ENCODE data around the gene CREB5.

CREB5 gene

DNA sequence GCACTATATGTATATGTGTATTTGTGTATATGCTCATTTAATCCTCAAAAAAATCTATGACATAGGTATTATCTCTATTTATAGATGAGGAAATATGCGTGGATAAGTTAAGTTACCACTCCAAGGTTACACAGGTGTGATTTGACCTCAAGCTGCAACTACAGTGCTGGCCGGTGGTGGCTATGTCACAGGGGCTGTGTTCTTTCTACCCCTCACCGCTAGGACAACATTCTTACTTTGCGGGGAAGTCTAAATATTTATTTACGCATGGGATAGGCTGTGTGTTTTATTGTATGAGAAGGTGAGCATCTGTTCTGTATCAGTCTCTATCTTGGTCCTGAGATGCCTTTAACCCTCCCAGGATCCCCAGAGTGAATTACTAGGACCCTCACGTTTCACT is 60.0 kb downstream of the CREB5 start:
- H3K4me3 ChIP-seq (ENCODE audit: low read depth, low read length), result no peak overlapping the region
- TF ChIP-seq, protein P1, sequence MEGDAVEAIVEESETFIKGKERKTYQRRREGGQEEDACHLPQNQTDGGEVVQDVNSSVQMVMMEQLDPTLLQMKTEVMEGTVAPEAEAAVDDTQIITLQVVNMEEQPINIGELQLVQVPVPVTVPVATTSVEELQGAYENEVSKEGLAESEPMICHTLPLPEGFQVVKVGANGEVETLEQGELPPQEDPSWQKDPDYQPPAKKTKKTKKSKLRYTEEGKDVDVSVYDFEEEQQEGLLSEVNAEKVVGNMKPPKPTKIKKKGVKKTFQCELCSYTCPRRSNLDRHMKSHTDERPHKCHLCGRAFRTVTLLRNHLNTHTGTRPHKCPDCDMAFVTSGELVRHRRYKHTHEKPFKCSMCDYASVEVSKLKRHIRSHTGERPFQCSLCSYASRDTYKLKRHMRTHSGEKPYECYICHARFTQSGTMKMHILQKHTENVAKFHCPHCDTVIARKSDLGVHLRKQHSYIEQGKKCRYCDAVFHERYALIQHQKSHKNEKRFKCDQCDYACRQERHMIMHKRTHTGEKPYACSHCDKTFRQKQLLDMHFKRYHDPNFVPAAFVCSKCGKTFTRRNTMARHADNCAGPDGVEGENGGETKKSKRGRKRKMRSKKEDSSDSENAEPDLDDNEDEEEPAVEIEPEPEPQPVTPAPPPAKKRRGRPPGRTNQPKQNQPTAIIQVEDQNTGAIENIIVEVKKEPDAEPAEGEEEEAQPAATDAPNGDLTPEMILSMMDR (IDR thresholded peaks at IDR 0.05; ENCODE audit: low read depth, low read length, missing control alignments), result no peak
- DNase-seq (ENCODE audit: low read depth), result no peak

DNA sequence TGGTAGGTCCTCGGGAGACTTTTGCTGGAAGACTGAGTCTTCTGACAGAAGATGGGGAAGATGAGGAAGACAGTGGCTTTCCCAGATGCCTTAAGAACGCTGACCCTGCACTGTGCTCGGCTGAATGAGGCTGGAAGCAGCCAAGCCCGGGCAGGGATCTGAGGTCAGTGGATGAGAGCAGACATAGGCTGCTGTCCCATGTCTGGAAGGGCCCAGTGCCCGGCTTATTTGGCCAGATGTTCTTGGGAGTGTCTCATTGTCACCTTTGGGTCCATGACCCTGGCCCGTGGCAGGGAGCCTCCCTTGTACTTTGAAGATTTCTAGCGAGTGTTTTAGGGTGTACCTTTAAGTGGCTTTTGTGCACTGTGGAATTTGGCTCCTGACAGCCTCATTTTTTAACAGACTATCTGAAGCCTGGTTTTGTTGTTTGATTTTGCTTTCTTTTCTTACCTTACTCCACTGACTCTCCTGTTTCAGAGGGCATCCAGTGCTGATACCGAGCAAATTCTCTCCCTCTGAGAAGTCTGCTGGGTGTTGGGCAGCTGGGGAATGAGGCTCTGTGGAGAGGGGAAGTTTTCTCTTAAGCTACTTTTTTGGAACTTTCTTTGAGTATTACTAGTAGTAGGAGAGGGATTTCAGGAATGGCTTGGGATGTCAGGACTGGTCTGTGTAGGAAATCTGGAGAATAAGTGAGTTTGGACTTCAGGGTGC is 61.4 kb downstream of the CREB5 start:
- DNase-seq (ENCODE audit: low read depth), result no peak
- H3K4me3 ChIP-seq (ENCODE audit: low read depth, low read length), result no peak overlapping the region
- TF ChIP-seq, protein P1 (IDR thresholded peaks at IDR 0.05; ENCODE audit: low read depth, low read length, missing control alignments), result no peak

DNA sequence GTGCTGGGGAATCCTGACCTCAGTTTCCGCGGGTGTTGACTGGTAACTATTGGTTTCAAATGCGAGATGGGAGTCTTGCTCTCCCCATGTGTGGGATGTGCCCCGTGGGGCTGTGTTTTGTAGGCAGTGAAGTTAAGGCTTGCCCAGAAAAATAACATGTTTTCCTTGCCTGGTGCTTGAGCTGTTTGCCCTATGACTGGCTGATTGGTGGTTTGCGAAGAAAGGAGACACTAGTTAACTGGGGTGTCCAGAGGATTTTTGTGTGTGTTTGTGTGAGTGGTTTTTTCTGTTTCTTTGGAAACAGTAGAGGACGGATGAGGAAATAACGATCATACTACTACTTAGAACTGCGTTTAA is 61.9 kb downstream of the CREB5 start:
- DNase-seq (ENCODE audit: low read depth), result no peak
- H3K4me3 ChIP-seq (ENCODE audit: low read depth, low read length), result no peak overlapping the region
- TF ChIP-seq, protein P1 (IDR thresholded peaks at IDR 0.05; ENCODE audit: low read depth, low read length, missing control alignments), result no peak

DNA sequence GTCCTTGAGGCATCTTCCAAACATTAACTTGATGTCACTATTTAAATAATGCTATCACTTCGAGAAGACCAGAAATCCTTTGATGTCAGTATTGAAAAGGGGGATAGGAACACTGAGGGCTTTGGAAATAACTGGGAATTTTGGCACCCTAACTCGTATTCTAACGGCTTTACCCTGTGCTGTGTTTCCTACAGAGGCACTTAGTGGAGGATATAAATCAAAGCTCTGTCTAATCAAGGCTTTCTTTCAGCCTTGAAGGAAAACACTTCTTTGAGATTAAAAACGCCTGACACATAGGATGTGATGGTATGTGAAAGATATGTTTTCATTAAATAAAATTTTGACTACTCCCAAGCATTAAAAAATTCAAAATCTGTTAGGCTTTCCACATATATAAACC is 62.3 kb downstream of the CREB5 start:
- no peak overlapping the region for H3K4me3 ChIP-seq (ENCODE audit: low read depth, low read length)
- TF ChIP-seq, protein P1 (IDR thresholded peaks at IDR 0.05; ENCODE audit: low read depth, low read length, missing control alignments), result no peak
- DNase-seq (ENCODE audit: low read depth), result no peak

DNA sequence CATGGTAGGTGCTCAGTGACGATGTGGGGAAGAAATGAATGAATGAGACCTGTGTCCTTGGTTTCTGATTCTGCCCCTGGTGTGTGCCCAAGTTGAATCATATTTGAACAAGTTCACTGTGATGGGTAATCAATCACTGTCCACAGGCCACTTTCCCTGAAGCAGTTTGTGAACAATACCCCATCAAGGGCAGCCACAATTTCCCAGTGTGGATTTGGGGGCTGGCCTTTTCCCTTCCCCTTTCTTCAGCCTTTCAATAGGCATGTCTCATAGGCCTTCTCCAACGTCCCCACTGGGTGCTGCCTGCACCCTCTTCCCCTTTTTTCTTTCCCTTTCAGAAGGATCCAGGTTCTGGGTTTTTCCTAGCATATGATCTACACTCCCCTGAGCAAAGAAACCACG is 64.7 kb downstream of the CREB5 start:
- TF ChIP-seq, protein P1 (IDR thresholded peaks at IDR 0.05; ENCODE audit: low read depth, low read length, missing control alignments), result no peak
- H3K4me3 ChIP-seq (ENCODE audit: low read depth, low read length), result no peak overlapping the region
- no peak for DNase-seq (ENCODE audit: low read depth)

DNA sequence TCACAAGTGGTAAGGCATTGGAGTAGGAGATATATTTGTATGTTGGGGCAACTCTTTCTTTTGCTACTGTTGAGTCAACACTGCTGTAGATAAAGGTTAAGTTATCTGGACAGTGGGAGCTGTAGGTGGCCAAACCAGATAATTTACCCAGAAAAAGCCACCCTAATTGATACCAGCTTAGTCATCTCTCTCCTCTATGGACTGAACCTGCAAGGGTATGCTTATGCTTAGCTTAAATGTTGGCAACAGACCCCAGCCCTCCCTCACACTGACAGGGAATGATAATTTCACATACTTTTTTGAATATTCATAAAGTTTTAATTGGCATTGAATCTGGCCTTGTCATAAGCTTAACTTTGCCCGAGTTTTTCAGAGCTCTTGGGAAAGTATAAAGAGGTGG is 66.3 kb downstream of the CREB5 start:
- DNase-seq (ENCODE audit: low read depth), result no peak
- no peak overlapping the region for H3K4me3 ChIP-seq (ENCODE audit: low read depth, low read length)
- TF ChIP-seq, protein P1 (IDR thresholded peaks at IDR 0.05; ENCODE audit: low read depth, low read length, missing control alignments), result no peak

DNA sequence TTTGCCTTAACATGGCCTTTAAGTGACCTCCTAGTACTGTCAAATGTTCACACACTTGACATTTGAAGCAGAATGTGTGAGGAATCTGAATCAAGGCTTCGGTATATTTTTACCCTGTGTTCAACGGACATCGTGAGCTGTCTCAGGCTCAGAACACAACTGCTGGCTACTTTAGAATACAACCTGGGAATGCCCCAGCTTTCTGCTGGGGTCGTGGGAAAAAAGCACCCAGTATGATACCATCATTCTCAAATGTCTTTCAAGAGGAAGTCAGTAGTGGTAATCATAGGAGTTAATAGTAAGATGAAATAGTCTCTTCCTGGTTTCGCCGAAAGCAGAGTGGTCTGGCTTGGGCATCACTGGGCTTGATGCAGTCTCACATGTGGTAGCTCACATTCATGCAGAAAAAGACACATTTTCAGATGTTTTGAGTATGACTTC is 67.2 kb downstream of the CREB5 start:
- H3K4me3 ChIP-seq (ENCODE audit: low read depth, low read length), result no peak overlapping the region
- TF ChIP-seq, protein P1 (IDR thresholded peaks at IDR 0.05; ENCODE audit: low read depth, low read length, missing control alignments), result no peak
- peak; percentile 83 for DNase-seq (ENCODE audit: low read depth)
